ENCODE results near the gene CFAP61.

CFAP61 gene

GRCh38 chr20:20405623-20406022 is 353.3 kb downstream of the CFAP61 start:
- no peak for DNase-seq

- DNase-seq = no peak
Observed at GRCh38 chr20:20406306-20406705, 354.0 kb downstream of the CFAP61 start.

- no peak for DNase-seq
Observed at GRCh38 chr20:20407891-20408805, 355.8 kb downstream of the CFAP61 start.

- no peak for DNase-seq
Observed at GRCh38 chr20:20409331-20409730, 357.0 kb downstream of the CFAP61 start.

Data from activated CD4-positive, alpha-beta T cell treated with anti-CD3 and anti-CD28 coated beads, Interleukin-10, Interleukin-2, amounts not matched to agents 100 ng/mL and 50 ng/mL, durations not matched to agents 16 hours and 8 hours (primary cell).